Spleen (tissue), 11 donors: ENCODE results near the gene CYB561D2. TPM values are rescaled to one million over a fixed set of nuclear protein-coding genes. Genes with fewer than 3 reads are reported as not detected.

Experiments used
- DNase-seq: peaks from one replicate; pipeline ENCODE4 v3.0.0-alpha.2; 2020
- H3K27ac ChIP-seq, 8 donors: fragments of 200-600 bp; sonication (generic) in 7 of 8; 1 replicate in 4 of 8; 2 replicates in 4 of 8; pipeline versions ENCODE4 v1.5.0 to v1.8.0; 2016 to 2021; ENCODE audit warnings: inconsistent platforms in 4 of 8, mild to moderate bottlenecking in 4 of 8, moderate library complexity in 1 of 8
- H3K27me3 ChIP-seq, 7 donors: fragments of 200-600 bp; sonication (generic) in 6 of 7; replicated peaks in 1 of 7; 1 replicate in 4 of 7; 2 replicates in 3 of 7; pipeline versions ENCODE4 v1.5.0 to v1.8.0; 2016 to 2021; ENCODE audit warnings: inconsistent platforms in 3 of 7, mild to moderate bottlenecking in 1 of 7
- H3K36me3 ChIP-seq, 6 donors: fragments of 200-600 bp; sonication (generic) in 5 of 6; 1 replicate in 4 of 6; 2 replicates in 2 of 6; pipeline versions ENCODE4 v1.5.0 to v1.8.0; 2016 to 2021; ENCODE audit warnings: inconsistent platforms in 2 of 6
- H3K4me1 ChIP-seq, 6 donors: fragments of 200-600 bp; sonication (generic) in 5 of 6; 1 replicate in 3 of 6; 2 replicates in 3 of 6; pipeline versions ENCODE4 v1.5.0 to v1.8.0; 2016 to 2021; ENCODE audit warnings: inconsistent platforms in 3 of 6
- H3K4me3 ChIP-seq, 8 donors: fragments of 200-600 bp; sonication (generic) in 7 of 8; 1 replicate in 4 of 8; 2 replicates in 4 of 8; pipeline versions ENCODE4 v1.5.0 to v1.8.0; 2016 to 2021; ENCODE audit warnings: inconsistent platforms in 4 of 8, mild to moderate bottlenecking in 4 of 8, moderate library complexity in 2 of 8
- H3K9me3 ChIP-seq, 8 donors: fragments of 200-600 bp; sonication (generic) in 7 of 8; 1 replicate in 4 of 8; 2 replicates in 4 of 8; pipeline versions ENCODE4 v1.5.0 to v1.8.0; 2016 to 2021; ENCODE audit warnings: inconsistent platforms in 4 of 8
- POLR2A ChIP-seq, 3 donors: fragments of 450-650 bp; IDR thresholded peaks; one replicate each; pipeline ENCODE4 v1.5.1; 2017; ENCODE audit warnings: antibody characterized with exemption in 3 of 3, mild to moderate bottlenecking in 1 of 3
- POLR2AphosphoS5 ChIP-seq, 3 donors: sonication (generic); formaldehyde crosslinking; IDR thresholded peaks; one replicate each; pipeline ENCODE4 v1.5.1; 2017; ENCODE audit warnings: antibody characterized with exemption in 3 of 3
- WGBS, 5 donors: extraction: QIAGEN DNeasy Blood & Tissue Kit in 3 of 5; methylation state at CpG; one replicate each; pipeline versions ENCODE4 v1.1.5 to v1.1.7; 2013 to 2018; 5-methylcytosine and 5-hydroxymethylcytosine counted together
- intact Hi-C: fragments of 100-400 bp; cut with DNase I; formaldehyde crosslinking; loops from one replicate; pipeline ENCODE4 v1.15.0; 2023; ENCODE audit warnings: low total_unique reads
- polyA plus RNA-seq, 3 donors: library from polyadenylated mRNA; stranded (reverse); fragments of 200-250 nt; gene quantifications; one replicate each; pipeline ENCODE4 v1.2.1, GENCODE V29; 2013
- total RNA-seq, 7 donors: library from RNA; depleted of rRNA in 3 of 7; stranded (reverse); fragments of >200 nt in 3 of 7; fragmentation: NEBNext Ultra II Directional in 4 of 7; extraction: Animal tissue kit (Norgen Biotek cat#: 25700) in 4 of 7; gene quantifications; one replicate each; pipeline versions ENCODE4 v1.1.0 to v1.2.1, GENCODE V29; 2016 to 2021
- TF ChIP-seq, protein P1 (sequence below), 11 experiments: fragments of 200-600 bp in 7 of 11; fragments of 450-650 bp in 4 of 11; sonication (generic) in 4 of 11; IDR thresholded peaks in 8 of 11; conservative IDR thresholded peaks in 3 of 11; 1 replicate in 7 of 11; 2 replicates in 4 of 11; pipeline versions ENCODE4 v1.4.0 to v1.8.0; 2016 to 2021; ENCODE audit warnings: antibody characterized with exemption in 11 of 11, inconsistent platforms in 4 of 11, mild to moderate bottlenecking in 1 of 11
- donor health status: healthy with polysubstance abuse.
- donor health status: DM: no; HTN: no; CAD: no; lungs with moderate emphysema.
- donor health status: DM: no; HTN: no; CAD: no.
- donor health status: Bipolar disorder and iron deficiency.
- donor health status: healthy.
- donor health status: DM: no; HTN: no; CAD: no.
- donor health status: DM: yes; HTN: yes; CAD: no.

The CYB561D2 gene
- total and polyA plus RNA-seq, 10 donors: 18.7 to 35.2 (median 26.4) TPM

DNA sequence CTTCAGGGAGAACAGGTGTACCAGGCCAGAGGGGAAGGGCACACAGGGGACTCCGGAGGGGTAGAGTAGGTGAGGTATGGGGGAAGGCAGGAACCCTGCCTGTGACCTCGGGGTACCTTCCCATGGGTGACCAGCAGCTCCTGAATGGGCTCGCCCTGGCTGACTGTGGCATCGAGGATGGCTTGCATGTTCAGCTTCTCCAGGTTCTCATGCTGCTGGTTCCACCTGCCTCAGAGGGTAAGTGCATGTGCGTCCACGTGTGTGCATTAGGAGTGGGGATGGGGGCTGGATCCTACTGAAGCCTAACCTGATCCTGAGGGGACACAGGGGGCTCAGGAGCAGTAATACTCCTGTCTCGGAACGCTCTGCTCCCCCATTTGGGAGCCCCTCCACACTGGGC, 5.7 kb upstream of the CYB561D2 start:
- Histone ChIP-seq H3K9me3 (no peaks in the 10 kb centered on the region), H3K27ac (peak overlapping the region in 1 of 8 donors; percentile 59), H3K36me3 (peaks cover 0 to 23% (median 14%) of the 10 kb centered on the region in 6 donors), H3K4me1 (peaks cover 18 to 93% (median 68%) of the 10 kb centered on the region in 6 donors), H3K27me3 (no peaks in the 10 kb centered on the region), H3K4me3 (peak overlapping the region in 5 of 8 donors; percentile 11 to 61 (median 35))
- TF ChIP-seq POLR2AphosphoS5 (IDR thresholded peaks at IDR 0.05) (no peak), POLR2A (IDR thresholded peaks at IDR 0.05) (no peak)
- TF ChIP-seq, protein P1, sequence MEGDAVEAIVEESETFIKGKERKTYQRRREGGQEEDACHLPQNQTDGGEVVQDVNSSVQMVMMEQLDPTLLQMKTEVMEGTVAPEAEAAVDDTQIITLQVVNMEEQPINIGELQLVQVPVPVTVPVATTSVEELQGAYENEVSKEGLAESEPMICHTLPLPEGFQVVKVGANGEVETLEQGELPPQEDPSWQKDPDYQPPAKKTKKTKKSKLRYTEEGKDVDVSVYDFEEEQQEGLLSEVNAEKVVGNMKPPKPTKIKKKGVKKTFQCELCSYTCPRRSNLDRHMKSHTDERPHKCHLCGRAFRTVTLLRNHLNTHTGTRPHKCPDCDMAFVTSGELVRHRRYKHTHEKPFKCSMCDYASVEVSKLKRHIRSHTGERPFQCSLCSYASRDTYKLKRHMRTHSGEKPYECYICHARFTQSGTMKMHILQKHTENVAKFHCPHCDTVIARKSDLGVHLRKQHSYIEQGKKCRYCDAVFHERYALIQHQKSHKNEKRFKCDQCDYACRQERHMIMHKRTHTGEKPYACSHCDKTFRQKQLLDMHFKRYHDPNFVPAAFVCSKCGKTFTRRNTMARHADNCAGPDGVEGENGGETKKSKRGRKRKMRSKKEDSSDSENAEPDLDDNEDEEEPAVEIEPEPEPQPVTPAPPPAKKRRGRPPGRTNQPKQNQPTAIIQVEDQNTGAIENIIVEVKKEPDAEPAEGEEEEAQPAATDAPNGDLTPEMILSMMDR (IDR thresholded peaks at IDR 0.05 in 8 of 11, conservative IDR thresholded peaks at IDR 0.05 in 3 of 11): no peak
- 78 to 86% (median 84%) methylated on average over 6 to 8 of the region's 8 CpGs for WGBS, 5 donors
- DNase-seq: no peak
- intact Hi-C loops: no loop called here

DNA sequence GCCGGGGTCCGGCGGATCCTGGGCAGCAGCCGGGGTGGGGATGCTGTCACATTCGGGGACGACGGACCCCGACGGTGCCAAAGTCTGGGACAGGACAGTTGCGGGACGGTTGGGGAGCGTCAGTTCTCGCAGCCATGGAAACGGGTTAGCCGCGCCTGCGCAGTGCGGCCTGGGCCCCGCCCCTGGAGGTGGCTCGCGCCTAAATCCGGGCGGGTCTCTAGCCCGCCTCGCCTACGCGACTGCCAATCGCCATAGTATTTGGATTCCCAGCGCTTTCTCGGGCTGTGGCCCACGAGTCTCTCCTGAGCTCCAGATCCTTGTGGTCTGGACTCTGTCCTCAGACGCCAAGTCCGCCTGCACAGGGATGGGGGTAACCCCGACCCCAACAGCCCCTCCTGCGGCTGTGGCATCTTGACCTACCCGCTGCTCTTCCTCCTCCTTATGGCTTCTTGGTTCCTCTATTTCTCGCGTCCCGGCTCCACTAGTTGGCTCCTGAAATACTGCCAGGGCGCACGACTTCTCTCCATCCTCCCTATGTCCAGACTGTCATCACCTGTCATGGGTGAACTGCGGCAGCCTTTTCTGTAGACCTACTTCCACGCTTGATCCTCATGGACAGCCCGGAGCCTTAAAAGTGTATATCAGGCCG, 5.0 kb upstream of the CYB561D2 start, which contains the start of gene ZMYND10:
Gene ZMYND10, minus strand, starts transcription at position 147 of the 649 bp plus-strand sequence. CDS start 153 bp downstream, outside the sequence.
- peak within 1 kb of the TSS in 6 of 8 donors; percentile 11 to 61 (median 30) for H3K4me3 ChIP-seq
- peak; percentile 93 for DNase-seq
- 9 to 14% (median 11%) methylated on average over 34 to 45 of the region's 45 CpGs for WGBS, 5 donors
- H3K9me3 ChIP-seq: no peaks in the 10 kb centered on the region
- TF ChIP-seq, protein P1 (IDR thresholded peaks at IDR 0.05 in 8 of 11, conservative IDR thresholded peaks at IDR 0.05 in 3 of 11): no peak
- TF ChIP-seq POLR2A (IDR thresholded peaks at IDR 0.05) (no peak), POLR2AphosphoS5 (IDR thresholded peaks at IDR 0.05) (peak in 2 of 3 donors; percentile 48 to 72)
- peak within 1 kb of the TSS in 1 of 8 donors; percentile 59 for H3K27ac ChIP-seq
- intact Hi-C loops: loop anchor here (2.0 kb wide), 1 partner anchor 197 kb away; no protein-coding TSS in a partner anchor
- H3K4me1 ChIP-seq: peaks cover 15 to 93% (median 67%) of the 10 kb centered on the region in 6 donors
- H3K27me3 ChIP-seq: no peaks in the 10 kb centered on the region
- peaks cover 0 to 23% (median 14%) of the 10 kb centered on the region in 6 donors for H3K36me3 ChIP-seq

DNA sequence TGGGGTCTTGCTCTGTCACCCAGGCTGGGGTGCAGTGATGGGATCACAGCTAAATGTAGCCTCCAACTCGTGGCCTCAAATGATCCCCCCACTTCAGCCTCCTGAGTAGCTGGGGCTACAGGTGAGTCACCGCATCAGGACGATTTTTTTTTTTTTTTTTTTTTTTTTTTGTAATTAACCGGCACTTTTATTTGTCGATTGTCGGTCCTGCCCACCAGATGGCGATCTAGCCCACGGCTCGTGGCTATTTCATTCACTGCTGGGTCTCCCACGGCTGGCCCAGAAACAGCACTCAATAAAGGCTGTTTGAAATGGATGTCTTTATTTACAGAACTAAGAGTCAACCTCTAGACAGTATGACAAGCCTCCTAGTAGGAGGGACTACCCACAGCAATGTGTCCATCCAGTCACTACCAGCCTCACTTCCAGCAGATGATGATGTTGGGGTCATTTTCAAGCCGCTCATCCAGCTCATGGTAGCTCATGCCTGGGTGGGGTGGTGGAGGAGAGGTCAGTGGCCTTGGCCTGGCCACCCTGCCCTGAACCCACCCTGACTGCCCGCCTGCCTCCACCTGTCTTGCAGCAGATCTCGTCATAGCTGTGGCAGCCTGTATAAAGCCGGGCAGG, 3.4 kb upstream of the CYB561D2 start:
- 8 to 28% (median 27%) methylated on average over 11 to 14 of the region's 14 CpGs for WGBS, 5 donors
- Histone ChIP-seq H3K4me3 (no peak overlapping the region), H3K36me3 (peaks cover 0 to 31% (median 15%) of the 10 kb centered on the region in 6 donors), H3K4me1 (peaks cover 20 to 91% (median 66%) of the 10 kb centered on the region in 6 donors), H3K9me3 (no peaks in the 10 kb centered on the region), H3K27ac (peak overlapping the region in 5 of 8 donors; percentile 8 to 38 (median 18)), H3K27me3 (no peaks in the 10 kb centered on the region)
- no peak for TF ChIP-seq POLR2AphosphoS5 (IDR thresholded peaks at IDR 0.05)
- TF ChIP-seq, protein P1 (IDR thresholded peaks at IDR 0.05 in 8 of 11, conservative IDR thresholded peaks at IDR 0.05 in 3 of 11): peak; percentile 26 to 71 (median 56)
- peak; percentile 89 for DNase-seq
- intact Hi-C loops: loop anchor here (2.0 kb wide), 1 partner anchor 196 kb away; no protein-coding TSS in a partner anchor

DNA sequence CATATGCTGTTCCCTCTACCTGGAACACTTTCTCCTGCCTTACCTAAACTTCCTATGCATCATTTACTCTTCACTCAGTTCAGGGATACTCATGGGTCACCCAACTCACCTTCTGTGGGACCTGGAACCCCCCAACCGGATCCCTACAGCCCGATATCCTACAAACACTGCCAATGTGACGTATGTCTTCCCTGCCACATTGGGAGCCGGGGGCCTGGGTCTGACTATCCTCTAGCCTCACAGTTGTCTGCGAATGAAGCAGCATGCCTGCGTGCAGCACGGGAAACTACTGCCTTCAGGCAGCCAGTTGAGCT, 492 bp upstream of the CYB561D2 start:
- peaks cover 19 to 98% (median 75%) of the 10 kb centered on the region in 6 donors for H3K4me1 ChIP-seq
- H3K4me3 ChIP-seq: peak overlapping the region; percentile 52 to 93 (median 63)
- 12 to 19% (median 13%) methylated on average over 7 of the region's 7 CpGs for WGBS, 5 donors
- H3K36me3 ChIP-seq: peaks cover 0 to 60% (median 41%) of the 10 kb centered on the region in 6 donors
- DNase-seq: no peak
- H3K27ac ChIP-seq: peak overlapping the region; percentile 92 to 100 (median 94)
- intact Hi-C loops: no loop called here
- no peaks in the 10 kb centered on the region for H3K27me3 ChIP-seq
- TF ChIP-seq POLR2AphosphoS5 (IDR thresholded peaks at IDR 0.05) (no peak), POLR2A (IDR thresholded peaks at IDR 0.05) (no peak)
- TF ChIP-seq, protein P1 (IDR thresholded peaks at IDR 0.05 in 8 of 11, conservative IDR thresholded peaks at IDR 0.05 in 3 of 11): no peak
- no peaks in the 10 kb centered on the region for H3K9me3 ChIP-seq
